ENCODE data around the gene XPNPEP3.

The XPNPEP3 gene

DNA sequence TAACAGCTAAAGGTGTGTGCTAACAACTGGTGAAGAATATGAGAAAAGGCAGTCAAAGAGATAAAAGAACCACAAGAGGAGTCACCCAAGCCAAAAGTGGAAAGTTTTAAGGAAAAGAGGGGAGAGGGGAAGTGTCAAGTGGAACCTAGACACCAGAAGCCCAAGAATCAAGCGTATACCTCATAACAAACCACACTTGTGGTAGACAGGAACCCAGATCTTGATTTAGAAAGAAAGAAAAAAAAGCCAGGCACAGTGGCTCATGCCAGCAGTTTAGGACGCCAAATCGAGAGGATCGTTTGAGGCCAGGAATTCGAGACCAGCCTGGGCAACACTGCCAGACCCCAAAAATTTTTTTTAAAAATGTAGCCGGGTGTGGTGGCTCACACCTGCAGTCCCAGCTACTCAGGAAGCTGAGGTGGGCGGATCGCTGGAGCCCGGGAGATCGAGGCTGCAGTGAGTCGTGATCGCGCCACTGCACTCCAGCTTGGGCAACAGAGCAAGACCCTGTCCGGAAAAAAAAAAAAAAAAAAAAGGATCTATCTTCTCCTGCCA is 38.7 kb upstream of the XPNPEP3 start:
- no peak overlapping the region for H2BK120ac ChIP-seq (ENCODE audit: low read depth, low read length)
- no CpG with 5 or more reads among the region's 14 CpGs for WGBS, 2 donors (ENCODE audit: extremely low coverage in 2 of 2, insufficient read length in 2 of 2, insufficient replicate concordance in 1 of 2)
- H2BK15ac ChIP-seq (ENCODE audit: low read length): no peak overlapping the region
- peaks cover 4% of the 10 kb centered on the region for H3K79me1 ChIP-seq (ENCODE audit: low read depth, low read length)
- H3K36me3 ChIP-seq (replicated peaks in 1 of 2; ENCODE audit: control insufficient read depth in 2 of 2, insufficient read depth in 2 of 2, low read length in 2 of 2): peaks cover 0 to 22% of the 10 kb centered on the region in 2 donors
- no peak overlapping the region for H2BK12ac ChIP-seq (ENCODE audit: low read length)
- H3K4me2 ChIP-seq (ENCODE audit: insufficient read depth, low read length, poor library complexity, severe bottlenecking): peak overlapping the region; percentile 94
- H2AK5ac ChIP-seq (ENCODE audit: low read depth, low read length): peak overlapping the region; percentile 53
- no peak overlapping the region for H3K27ac ChIP-seq (replicated peaks; ENCODE audit: low read length)
- no peak overlapping the region for H3K9ac ChIP-seq (ENCODE audit: low read depth, low read length, poor library complexity)
- no peaks in the 10 kb centered on the region for H3K9me3 ChIP-seq (replicated peaks in 1 of 2; ENCODE audit: control insufficient read depth in 2 of 2, insufficient read depth in 1 of 2, low read depth in 1 of 2, low read length in 2 of 2)
- peak overlapping the region; percentile 93 to 95 for H3K4me3 ChIP-seq (ENCODE audit: low read length in 2 of 2)
- no peak overlapping the region for H3K4ac ChIP-seq (ENCODE audit: low read length)
- H4K91ac ChIP-seq (ENCODE audit: low read depth, low read length, poor library complexity): no peak overlapping the region
- H4K8ac ChIP-seq (ENCODE audit: low read depth, low read length): no peak overlapping the region
- peaks cover 0 to 3% of the 10 kb centered on the region in 2 donors for H3K4me1 ChIP-seq (ENCODE audit: control insufficient read depth in 2 of 2, insufficient read depth in 1 of 2, low read depth in 1 of 2, low read length in 2 of 2)
- H2AFZ ChIP-seq (ENCODE audit: low read length): peak overlapping the region; percentile 98
- no peaks in the 10 kb centered on the region for H3K27me3 ChIP-seq (ENCODE audit: control insufficient read depth in 3 of 3, insufficient read depth in 3 of 3, low read depth in 1 of 3, low read length in 3 of 3)
- DNase-seq (ENCODE audit: low spot score): no peak
- no peak overlapping the region for H3K18ac ChIP-seq (ENCODE audit: low read length)
- no peak overlapping the region for H3K14ac ChIP-seq (ENCODE audit: low read length)
- H3K23ac ChIP-seq (ENCODE audit: low read depth, low read length, poor library complexity): no peak overlapping the region
- no peak overlapping the region for H2BK5ac ChIP-seq (ENCODE audit: low read length)

DNA sequence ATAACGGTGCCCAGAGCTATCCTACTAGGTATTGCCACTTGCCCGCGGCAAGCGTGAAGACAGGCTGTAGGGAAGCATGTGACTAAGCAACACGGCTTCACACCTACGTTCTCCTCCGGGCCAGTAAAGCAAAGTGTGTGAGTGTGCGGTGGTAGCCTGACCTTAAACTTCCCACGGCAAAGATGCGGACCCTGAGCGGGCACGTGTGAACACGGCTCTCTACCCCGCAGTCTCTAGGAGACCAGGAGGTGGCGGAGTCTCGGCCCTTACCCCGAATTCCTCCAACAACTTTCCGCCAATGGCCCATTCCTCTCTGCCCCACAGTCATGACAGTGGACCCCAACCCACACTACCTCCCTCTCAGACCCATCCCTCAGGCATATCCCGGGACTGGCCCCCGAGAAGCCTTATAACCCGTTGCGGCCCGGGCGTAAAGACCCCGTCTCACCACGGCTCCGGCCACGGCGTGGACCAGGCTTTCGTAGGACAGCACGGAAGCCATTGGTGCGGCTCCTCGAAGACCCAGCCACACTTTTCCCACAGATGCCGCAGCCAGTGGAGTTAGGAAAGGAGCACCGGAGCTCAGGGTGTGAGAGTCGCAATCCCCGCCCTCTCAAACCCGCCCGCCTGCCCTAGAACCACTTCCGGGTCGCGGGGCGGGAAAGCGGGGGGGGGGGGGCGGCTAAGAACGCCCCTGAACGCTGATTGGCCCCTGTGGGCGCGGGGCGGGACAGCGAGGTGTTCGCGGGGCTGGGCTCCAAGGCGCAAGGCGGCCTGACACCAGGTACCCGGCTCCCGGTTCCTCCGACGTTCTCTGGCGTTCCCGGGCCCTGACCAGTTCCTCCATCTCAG is 38.0 kb upstream of the XPNPEP3 start, which contains the start of gene SLC25A17:
Gene SLC25A17, minus strand, starts transcription at position 600 of the 852 bp plus-strand sequence. Its CDS starts 98 bp downstream, at position 502.
- peak within 1 kb of the TSS; percentile 97 for H3K18ac ChIP-seq (ENCODE audit: low read length)
- peak within 1 kb of the TSS; percentile 98 for H2AFZ ChIP-seq (ENCODE audit: low read length)
- peak within 1 kb of the TSS; percentile 94 for H3K23ac ChIP-seq (ENCODE audit: low read depth, low read length, poor library complexity)
- no peak within 1 kb of the TSS for H2BK12ac ChIP-seq (ENCODE audit: low read length)
- H3K9ac ChIP-seq (ENCODE audit: low read depth, low read length, poor library complexity): peak within 1 kb of the TSS; percentile 97
- H3K4me3 ChIP-seq (ENCODE audit: low read length in 2 of 2): peak within 1 kb of the TSS; percentile 93 to 95
- peak within 1 kb of the TSS; percentile 77 for H2BK15ac ChIP-seq (ENCODE audit: low read length)
- H3K14ac ChIP-seq (ENCODE audit: low read length): peak within 1 kb of the TSS; percentile 95
- peak within 1 kb of the TSS; percentile 94 for H3K4me2 ChIP-seq (ENCODE audit: insufficient read depth, low read length, poor library complexity, severe bottlenecking)
- H3K4me1 ChIP-seq (ENCODE audit: control insufficient read depth in 2 of 2, insufficient read depth in 1 of 2, low read depth in 1 of 2, low read length in 2 of 2): peaks cover 0 to 3% of the 10 kb centered on the region in 2 donors
- no peaks in the 10 kb centered on the region for H3K9me3 ChIP-seq (replicated peaks in 1 of 2; ENCODE audit: control insufficient read depth in 2 of 2, insufficient read depth in 1 of 2, low read depth in 1 of 2, low read length in 2 of 2)
- H3K27ac ChIP-seq (replicated peaks; ENCODE audit: low read length): peak within 1 kb of the TSS; percentile 81
- WGBS, 2 donors (ENCODE audit: extremely low coverage in 2 of 2, insufficient read length in 2 of 2, insufficient replicate concordance in 1 of 2): no CpG with 5 or more reads among the region's 61 CpGs
- H3K36me3 ChIP-seq (replicated peaks in 1 of 2; ENCODE audit: control insufficient read depth in 2 of 2, insufficient read depth in 2 of 2, low read length in 2 of 2): peaks cover 0 to 26% of the 10 kb centered on the region in 2 donors
- peak; percentile 70 for DNase-seq (ENCODE audit: low spot score)
- no peak within 1 kb of the TSS for H4K91ac ChIP-seq (ENCODE audit: low read depth, low read length, poor library complexity)
- no peaks in the 10 kb centered on the region for H3K27me3 ChIP-seq (ENCODE audit: control insufficient read depth in 3 of 3, insufficient read depth in 3 of 3, low read depth in 1 of 3, low read length in 3 of 3)
- H4K8ac ChIP-seq (ENCODE audit: low read depth, low read length): peak within 1 kb of the TSS; percentile 50
- peak within 1 kb of the TSS; percentile 95 for H2BK5ac ChIP-seq (ENCODE audit: low read length)
- peaks cover 4% of the 10 kb centered on the region for H3K79me1 ChIP-seq (ENCODE audit: low read depth, low read length)
- peak within 1 kb of the TSS; percentile 53 for H2AK5ac ChIP-seq (ENCODE audit: low read depth, low read length)
- H3K4ac ChIP-seq (ENCODE audit: low read length): no peak within 1 kb of the TSS
- H2BK120ac ChIP-seq (ENCODE audit: low read depth, low read length): no peak within 1 kb of the TSS

DNA sequence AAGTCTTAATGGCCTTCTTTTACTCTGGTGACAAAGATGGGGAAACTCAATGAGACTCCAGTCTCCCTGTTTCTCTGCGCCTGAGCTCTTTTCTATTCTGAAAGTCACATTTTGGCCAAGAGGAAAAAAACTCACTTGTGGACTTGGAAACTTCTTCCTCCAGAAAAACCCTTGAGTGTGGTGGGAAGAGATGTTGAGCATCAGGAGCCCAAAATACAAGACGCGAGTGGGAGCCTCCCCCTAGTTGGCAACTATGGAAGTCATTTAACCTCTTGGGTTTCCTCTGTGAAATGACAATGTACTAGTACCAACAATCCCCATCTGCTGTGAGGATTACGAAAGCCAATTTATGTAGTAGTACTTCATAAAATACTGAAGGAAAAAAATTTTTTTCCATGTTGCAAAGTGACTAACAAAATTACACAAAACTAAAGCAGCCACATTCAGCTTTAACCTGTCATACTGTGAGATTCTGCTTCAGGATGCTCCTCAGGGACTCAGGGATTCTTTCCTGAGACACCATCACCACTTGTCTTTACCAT is 37.3 kb upstream of the XPNPEP3 start:
- Histone ChIP-seq H3K4me1 (ENCODE audit: control insufficient read depth in 2 of 2, insufficient read depth in 1 of 2, low read depth in 1 of 2, low read length in 2 of 2) (peaks cover 0 to 3% of the 10 kb centered on the region in 2 donors), H2BK12ac (ENCODE audit: low read length) (no peak overlapping the region), H3K36me3 (replicated peaks in 1 of 2; ENCODE audit: control insufficient read depth in 2 of 2, insufficient read depth in 2 of 2, low read length in 2 of 2) (peaks cover 0 to 33% of the 10 kb centered on the region in 2 donors), H3K4me2 (ENCODE audit: insufficient read depth, low read length, poor library complexity, severe bottlenecking) (peak overlapping the region; percentile 54), H3K9ac (ENCODE audit: low read depth, low read length, poor library complexity) (no peak overlapping the region), H2BK120ac (ENCODE audit: low read depth, low read length) (no peak overlapping the region), H3K4me3 (ENCODE audit: low read length in 2 of 2) (peak overlapping the region; percentile 47 to 95), H4K91ac (ENCODE audit: low read depth, low read length, poor library complexity) (no peak overlapping the region), H3K27ac (replicated peaks; ENCODE audit: low read length) (peak overlapping the region; percentile 44), H4K8ac (ENCODE audit: low read depth, low read length) (no peak overlapping the region), H3K27me3 (ENCODE audit: control insufficient read depth in 3 of 3, insufficient read depth in 3 of 3, low read depth in 1 of 3, low read length in 3 of 3) (no peaks in the 10 kb centered on the region), H3K79me1 (ENCODE audit: low read depth, low read length) (peaks cover 4% of the 10 kb centered on the region), H2AK5ac (ENCODE audit: low read depth, low read length) (no peak overlapping the region), H2BK5ac (ENCODE audit: low read length) (no peak overlapping the region), H2BK15ac (ENCODE audit: low read length) (no peak overlapping the region), H3K9me3 (replicated peaks in 1 of 2; ENCODE audit: control insufficient read depth in 2 of 2, insufficient read depth in 1 of 2, low read depth in 1 of 2, low read length in 2 of 2) (no peaks in the 10 kb centered on the region), H3K23ac (ENCODE audit: low read depth, low read length, poor library complexity) (no peak overlapping the region), H3K18ac (ENCODE audit: low read length) (no peak overlapping the region), H2AFZ (ENCODE audit: low read length) (peak overlapping the region; percentile 98), H3K4ac (ENCODE audit: low read length) (no peak overlapping the region), H3K14ac (ENCODE audit: low read length) (no peak overlapping the region)
- no peak for DNase-seq (ENCODE audit: low spot score)
- WGBS, 2 donors (ENCODE audit: extremely low coverage in 2 of 2, insufficient read length in 2 of 2, insufficient replicate concordance in 1 of 2): no CpG with 5 or more reads among the region's 4 CpGs

DNA sequence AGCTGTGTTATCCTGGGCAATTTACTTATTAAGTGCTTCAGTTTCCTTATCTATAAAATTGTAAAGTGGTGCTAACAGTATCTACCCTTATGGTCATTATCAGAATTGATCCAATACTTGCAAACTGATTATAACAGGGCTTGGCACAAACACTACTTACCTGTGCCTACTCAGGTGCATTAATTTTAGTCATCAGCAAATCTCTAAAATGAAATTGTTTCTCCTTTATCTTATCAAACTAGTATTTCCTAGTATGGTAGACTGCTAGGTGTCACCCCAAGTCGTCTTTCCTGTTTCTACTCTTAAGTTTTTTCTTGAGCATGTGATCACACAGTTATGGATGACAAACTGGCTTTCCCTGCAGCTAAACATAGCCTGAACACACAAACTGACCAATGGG is 33.5 kb upstream of the XPNPEP3 start:
- no peak for DNase-seq (ENCODE audit: low spot score)
- Histone ChIP-seq H2AFZ (ENCODE audit: low read length) (no peak overlapping the region), H3K36me3 (replicated peaks in 1 of 2; ENCODE audit: control insufficient read depth in 2 of 2, insufficient read depth in 2 of 2, low read length in 2 of 2) (peaks cover 0 to 58% of the 10 kb centered on the region in 2 donors), H3K23ac (ENCODE audit: low read depth, low read length, poor library complexity) (no peak overlapping the region), H4K8ac (ENCODE audit: low read depth, low read length) (no peak overlapping the region), H3K18ac (ENCODE audit: low read length) (no peak overlapping the region), H3K4me1 (ENCODE audit: control insufficient read depth in 2 of 2, insufficient read depth in 1 of 2, low read depth in 1 of 2, low read length in 2 of 2) (peaks cover 0 to 3% of the 10 kb centered on the region in 2 donors), H3K79me1 (ENCODE audit: low read depth, low read length) (peaks cover 4% of the 10 kb centered on the region), H3K4me2 (ENCODE audit: insufficient read depth, low read length, poor library complexity, severe bottlenecking) (no peak overlapping the region), H2BK120ac (ENCODE audit: low read depth, low read length) (no peak overlapping the region), H2BK15ac (ENCODE audit: low read length) (no peak overlapping the region), H3K4ac (ENCODE audit: low read length) (no peak overlapping the region), H2BK5ac (ENCODE audit: low read length) (no peak overlapping the region), H3K14ac (ENCODE audit: low read length) (no peak overlapping the region), H4K91ac (ENCODE audit: low read depth, low read length, poor library complexity) (no peak overlapping the region), H2AK5ac (ENCODE audit: low read depth, low read length) (no peak overlapping the region), H2BK12ac (ENCODE audit: low read length) (no peak overlapping the region), H3K27me3 (ENCODE audit: control insufficient read depth in 3 of 3, insufficient read depth in 3 of 3, low read depth in 1 of 3, low read length in 3 of 3) (no peaks in the 10 kb centered on the region), H3K27ac (replicated peaks; ENCODE audit: low read length) (no peak overlapping the region), H3K9ac (ENCODE audit: low read depth, low read length, poor library complexity) (no peak overlapping the region), H3K9me3 (replicated peaks in 1 of 2; ENCODE audit: control insufficient read depth in 2 of 2, insufficient read depth in 1 of 2, low read depth in 1 of 2, low read length in 2 of 2) (no peaks in the 10 kb centered on the region), H3K4me3 (ENCODE audit: low read length in 2 of 2) (no peak overlapping the region)
- WGBS, 2 donors (ENCODE audit: extremely low coverage in 2 of 2, insufficient read length in 2 of 2, insufficient replicate concordance in 1 of 2): no CpG with 5 or more reads among the region's 1 CpG

All from neuronal stem cell (in vitro differentiated cells).